Esophagus squamous epithelium (tissue), 5 donors: ENCODE data around the gene PRSS16. TPM values are rescaled to one million over a fixed set of nuclear protein-coding genes. Genes with fewer than 3 reads are reported as not detected.

Experiments used
- DNase-seq: peaks from one replicate; lab custom pipeline; 2025; lab: John Stamatoyannopoulos, UW
- H3K27ac ChIP-seq, 4 donors: fragments of 200-600 bp; sonication (generic); one replicate each; pipeline ENCODE4 v1.5.1; 2016 to 2019; ENCODE audit warnings: mild to moderate bottlenecking in 1 of 4
- H3K27me3 ChIP-seq, 4 donors: fragments of 200-600 bp; sonication (generic); 1 replicate in 3 of 4; 2 replicates in 1 of 4; pipeline versions ENCODE4 v1.5.1 to v1.6.0; 2017 to 2021; ENCODE audit warnings: antibody characterized with exemption in 1 of 4
- H3K36me3 ChIP-seq, 3 donors: fragments of 200-600 bp; sonication (generic); one replicate each; pipeline ENCODE4 v1.5.1; 2016 to 2019
- H3K4me1 ChIP-seq, 3 donors: fragments of 200-600 bp; sonication (generic); one replicate each; pipeline ENCODE4 v1.5.1; 2017 to 2019
- H3K4me3 ChIP-seq, 4 donors: fragments of 200-600 bp; sonication (generic); 1 replicate in 3 of 4; 2 replicates in 1 of 4; pipeline ENCODE4 v1.5.1; 2016 to 2019; ENCODE audit warnings: mild to moderate bottlenecking in 2 of 4, moderate library complexity in 1 of 4
- H3K9me3 ChIP-seq, 3 donors: fragments of 200-600 bp; sonication (generic); one replicate each; pipeline ENCODE4 v1.5.1; 2016 to 2019
- POLR2A ChIP-seq, 4 donors: fragments of 450-650 bp; IDR thresholded peaks; one replicate each; pipeline ENCODE4 v1.6.1; 2017; ENCODE audit warnings: antibody characterized with exemption in 4 of 4, mild to moderate bottlenecking in 4 of 4, moderate library complexity in 3 of 4
- WGBS, 2 donors: methylation state at CpG; one replicate each; pipeline ENCODE4 v1.1.5; 2018; 5-methylcytosine and 5-hydroxymethylcytosine counted together
- intact Hi-C: fragments of 100-400 bp; cut with DNase I; formaldehyde crosslinking; loops from one replicate; pipeline ENCODE4 v1.15.0; 2022
- total RNA-seq, 4 donors: library from RNA; depleted of rRNA; stranded (reverse); fragments of >200 nt; gene quantifications; one replicate each; pipeline ENCODE4 v1.1.0, GENCODE V29; 2016
- TF ChIP-seq, protein P1 (sequence below), 6 experiments: fragments of 450-650 bp in 4 of 6; fragments of 200-600 bp in 2 of 6; sonication (generic) in 2 of 6; IDR thresholded peaks; one replicate each; pipeline ENCODE4 v1.5.1; 2016 to 2019; ENCODE audit warnings: antibody characterized with exemption in 6 of 6, mild to moderate bottlenecking in 4 of 6, moderate library complexity in 4 of 6
- donor health status: DM: yes; HTN: yes; CAD: no.

Gene PRSS16
- total RNA-seq, 4 donors from 2014 or later, result 5.1 to 25.7 (median 11.0) TPM

DNA sequence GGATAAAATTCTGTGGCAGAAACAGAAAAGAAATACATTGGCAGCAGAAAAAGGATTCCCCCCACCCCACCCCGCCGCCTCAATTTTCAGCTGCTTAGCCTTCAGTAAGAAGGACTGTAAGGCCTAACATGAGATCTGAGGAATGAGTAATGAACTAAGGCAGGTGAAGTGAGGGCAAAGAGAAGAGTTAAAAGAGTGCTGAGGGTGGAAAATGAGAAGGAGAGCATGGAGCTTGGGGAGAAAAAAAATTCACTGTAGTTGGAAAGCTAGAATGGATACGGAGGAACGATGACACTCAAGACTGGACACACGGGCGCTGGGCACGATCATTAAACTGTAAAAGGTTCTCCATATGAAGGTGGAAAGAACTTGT, 50.0 kb downstream of the PRSS16 start:
- TF ChIP-seq, protein P1, sequence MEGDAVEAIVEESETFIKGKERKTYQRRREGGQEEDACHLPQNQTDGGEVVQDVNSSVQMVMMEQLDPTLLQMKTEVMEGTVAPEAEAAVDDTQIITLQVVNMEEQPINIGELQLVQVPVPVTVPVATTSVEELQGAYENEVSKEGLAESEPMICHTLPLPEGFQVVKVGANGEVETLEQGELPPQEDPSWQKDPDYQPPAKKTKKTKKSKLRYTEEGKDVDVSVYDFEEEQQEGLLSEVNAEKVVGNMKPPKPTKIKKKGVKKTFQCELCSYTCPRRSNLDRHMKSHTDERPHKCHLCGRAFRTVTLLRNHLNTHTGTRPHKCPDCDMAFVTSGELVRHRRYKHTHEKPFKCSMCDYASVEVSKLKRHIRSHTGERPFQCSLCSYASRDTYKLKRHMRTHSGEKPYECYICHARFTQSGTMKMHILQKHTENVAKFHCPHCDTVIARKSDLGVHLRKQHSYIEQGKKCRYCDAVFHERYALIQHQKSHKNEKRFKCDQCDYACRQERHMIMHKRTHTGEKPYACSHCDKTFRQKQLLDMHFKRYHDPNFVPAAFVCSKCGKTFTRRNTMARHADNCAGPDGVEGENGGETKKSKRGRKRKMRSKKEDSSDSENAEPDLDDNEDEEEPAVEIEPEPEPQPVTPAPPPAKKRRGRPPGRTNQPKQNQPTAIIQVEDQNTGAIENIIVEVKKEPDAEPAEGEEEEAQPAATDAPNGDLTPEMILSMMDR (IDR thresholded peaks at IDR 0.05), result no peak
- TF ChIP-seq POLR2A (IDR thresholded peaks at IDR 0.05), result no peak
- Histone ChIP-seq H3K4me1 (peaks cover 0 to 6% (median 0%) of the 10 kb centered on the region in 3 donors), H3K9me3 (peaks cover 0 to 7% (median 0%) of the 10 kb centered on the region in 3 donors), H3K27ac (no peak overlapping the region), H3K36me3 (no peaks in the 10 kb centered on the region), H3K4me3 (no peak overlapping the region), H3K27me3 (peaks cover 3 to 100% (median 29%) of the 10 kb centered on the region in 4 donors)
- no peak for DNase-seq
- intact Hi-C loops, result no loop called here
- 15 to 19% methylated on average over 7 of the region's 7 CpGs for WGBS, 2 donors

DNA sequence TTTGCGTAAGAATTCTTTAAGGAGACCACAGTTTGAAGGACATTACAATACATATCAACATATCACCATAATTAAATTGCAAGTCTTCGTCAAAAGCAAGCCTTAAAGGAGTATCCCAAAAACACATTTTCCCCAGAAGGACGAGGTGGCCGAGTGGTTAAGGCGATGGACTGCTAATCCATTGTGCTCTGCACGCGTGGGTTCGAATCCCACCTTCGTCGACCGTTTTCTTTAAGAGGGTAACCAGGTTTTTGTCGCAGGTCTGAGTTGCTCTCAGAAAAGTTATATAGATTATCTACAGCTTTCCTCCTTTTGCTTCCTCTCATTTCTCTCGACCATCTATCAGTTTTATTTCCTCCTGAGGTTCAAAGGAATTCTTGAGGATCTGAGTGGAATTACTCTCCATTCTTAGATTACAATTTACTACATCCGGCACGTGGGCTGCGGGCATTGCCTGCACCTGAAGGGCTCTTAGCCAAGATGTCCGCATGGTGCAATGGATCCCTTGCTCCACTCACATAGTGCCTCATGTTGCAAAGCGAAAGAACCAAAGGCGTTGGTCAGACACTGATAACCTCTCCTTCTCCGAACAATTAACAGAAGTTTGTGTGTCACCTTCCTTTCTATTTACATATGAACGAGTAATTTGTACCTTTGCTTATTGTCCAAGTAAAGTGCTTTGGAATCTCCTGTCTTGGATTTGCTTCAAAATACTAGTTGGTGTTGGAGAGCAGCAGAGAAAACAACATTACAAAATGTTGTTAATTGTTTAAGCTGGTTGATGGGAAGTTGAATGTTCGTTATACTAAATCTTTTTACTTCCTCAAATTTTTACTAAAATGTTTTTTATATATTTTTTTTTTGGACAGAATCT, 50.6 kb downstream of the PRSS16 start:
- Histone ChIP-seq H3K27ac (no peak overlapping the region), H3K27me3 (peaks cover 3 to 100% (median 30%) of the 10 kb centered on the region in 4 donors)
- DNase-seq, result no peak

DNA sequence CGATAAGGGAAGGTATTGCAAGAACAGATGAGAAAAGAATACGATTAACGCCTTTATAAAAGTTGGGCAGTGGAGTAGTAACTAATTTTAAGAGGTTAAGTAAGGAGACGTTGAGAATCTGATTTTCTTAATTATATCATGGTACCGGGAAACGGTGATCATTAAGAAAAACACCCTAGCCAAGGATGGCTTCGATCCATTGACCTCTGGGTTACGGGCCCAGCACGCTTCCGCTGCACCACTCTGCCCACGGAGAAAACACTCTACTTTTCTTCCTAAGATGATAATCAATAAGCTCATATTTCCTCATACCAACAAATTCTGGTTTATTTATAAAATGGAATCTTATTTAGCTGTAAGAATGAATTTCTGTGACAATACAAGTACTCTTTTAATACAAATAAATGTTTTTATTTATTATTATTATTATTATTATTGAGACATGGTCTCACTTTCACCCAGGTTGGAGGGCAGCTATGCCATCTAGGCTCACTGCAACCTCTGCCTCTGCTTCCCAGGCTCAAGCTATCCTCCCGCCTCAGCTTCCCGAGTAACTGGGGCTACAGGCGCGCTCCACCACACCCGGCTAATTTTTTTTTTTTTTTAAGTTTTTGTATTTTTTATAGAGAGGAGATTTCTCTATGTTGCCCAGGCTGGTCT, 56.2 kb downstream of the PRSS16 start:
- WGBS, 2 donors, result 42 to 48% methylated on average over 16 of the region's 16 CpGs
- Histone ChIP-seq H3K4me1 (no peaks in the 10 kb centered on the region), H3K36me3 (no peaks in the 10 kb centered on the region), H3K27me3 (peaks cover 0 to 98% (median 10%) of the 10 kb centered on the region in 4 donors), H3K27ac (no peak overlapping the region), H3K9me3 (no peaks in the 10 kb centered on the region), H3K4me3 (no peak overlapping the region)
- TF ChIP-seq, protein P1 (IDR thresholded peaks at IDR 0.05), result no peak
- no peak for TF ChIP-seq POLR2A (IDR thresholded peaks at IDR 0.05)
- DNase-seq, result no peak
- intact Hi-C loops, result no loop called here

More for the DNA sequence above, 50.6 kb downstream of the PRSS16 start:
- peaks cover 0 to 6% (median 0%) of the 10 kb centered on the region in 3 donors for H3K4me1 ChIP-seq
- peaks cover 0 to 3% (median 0%) of the 10 kb centered on the region in 3 donors for H3K9me3 ChIP-seq
- TF ChIP-seq, protein P1 (IDR thresholded peaks at IDR 0.05), result no peak
- no peak for TF ChIP-seq POLR2A (IDR thresholded peaks at IDR 0.05)
- H3K4me3 ChIP-seq, result no peak overlapping the region
- 23 to 27% methylated on average over 22 of the region's 22 CpGs for WGBS, 2 donors
- intact Hi-C loops, result no loop called here
- H3K36me3 ChIP-seq, result no peaks in the 10 kb centered on the region

Other genes with a start within 250 kb of the PRSS16 start
- not detected for gene POM121L2, start 64.6 kb downstream of the PRSS16 start, total RNA-seq
- gene ZNF391, start 141.1 kb downstream of the PRSS16 start, total RNA-seq, result 1 to 10 TPM in 2 of 4 donors, under 1 TPM in 2; 0.53 to 1.3 (median 0.97) TPM
- gene ZNF184, start 225.4 kb downstream of the PRSS16 start, total RNA-seq, result 1 to 10 TPM; 3.9 to 4.9 (median 4.3) TPM